Gastroesophageal sphincter (tissue), 4 donors: Measurements from ENCODE around the gene UBQLNL. TPM values are rescaled to one million over a fixed set of nuclear protein-coding genes. Genes with fewer than 3 reads are reported as not detected.

Source experiments
- ATAC-seq: fragments of 150-250 bp; one replicate; pipeline ENCODE4 v1.9.1; 2016; ENCODE audit warnings: mild to moderate bottlenecking, moderate library complexity
- H3K27ac ChIP-seq, 4 donors: fragments of 200-600 bp; sonication (generic) in 3 of 4; 1 replicate in 3 of 4; 2 replicates in 1 of 4; pipeline ENCODE4 v1.5.1; 2016 to 2019
- H3K27me3 ChIP-seq: fragments of 200-600 bp; sonication (generic); one replicate; pipeline ENCODE4 v1.5.1; 2019
- H3K36me3 ChIP-seq, 2 donors: fragments of 200-600 bp; sonication (generic); one replicate each; pipeline ENCODE4 v1.5.1; 2019; ENCODE audit warnings: control low read depth in 1 of 2
- H3K4me1 ChIP-seq, 3 donors: fragments of 200-600 bp; sonication (generic); 1 replicate in 2 of 3; 2 replicates in 1 of 3; pipeline ENCODE4 v1.5.1; 2016 to 2019; ENCODE audit warnings: control low read depth in 2 of 3
- H3K4me3 ChIP-seq, 2 donors: fragments of 200-600 bp; sonication (generic); one replicate each; pipeline ENCODE4 v1.5.1; 2019; ENCODE audit warnings: mild to moderate bottlenecking in 1 of 2, moderate library complexity in 1 of 2
- H3K9me3 ChIP-seq, 3 donors: fragments of 200-600 bp; sonication (generic); one replicate each; pipeline ENCODE4 v1.5.1; 2017 to 2019; ENCODE audit warnings: control low read depth in 2 of 3
- EP300 ChIP-seq: sonication (generic); formaldehyde crosslinking; IDR thresholded peaks from one replicate; pipeline ENCODE4 v1.6.1; 2017; ENCODE audit warnings: antibody characterized with exemption, mild to moderate bottlenecking
- POLR2A ChIP-seq, 2 donors: fragments of 450-650 bp; IDR thresholded peaks; one replicate each; pipeline ENCODE4 v1.6.1; 2017; ENCODE audit warnings: antibody characterized with exemption in 2 of 2, mild to moderate bottlenecking in 2 of 2, moderate library complexity in 1 of 2
- POLR2AphosphoS5 ChIP-seq: sonication (generic); formaldehyde crosslinking; IDR thresholded peaks from one replicate; pipeline ENCODE4 v1.6.1; 2017; ENCODE audit warnings: antibody characterized with exemption
- WGBS, 2 donors: methylation state at CpG; one replicate each; pipeline ENCODE4 v1.1.5; 2018; ENCODE audit warnings: low coverage in 1 of 2; 5-methylcytosine and 5-hydroxymethylcytosine counted together
- total RNA-seq, 4 donors: library from RNA; depleted of rRNA; stranded (reverse); fragments of >200 nt; gene quantifications; one replicate each; pipeline ENCODE4 v1.1.0, GENCODE V29; 2016
- TF ChIP-seq, protein P1 (sequence below), 4 experiments: fragments of 200-600 bp in 2 of 4; fragments of 450-650 bp in 2 of 4; sonication (generic) in 1 of 4; IDR thresholded peaks; one replicate each; pipeline ENCODE4 v1.5.1; 2017 to 2019; ENCODE audit warnings: antibody characterized with exemption in 4 of 4, mild to moderate bottlenecking in 2 of 4, moderate library complexity in 2 of 4

UBQLNL gene
- total RNA-seq, 4 donors from 2014 or later, result 0.27 to 0.62 (median 0.31) TPM; not detected in 1

GRCh38 chr11:5553343-5553742, 36.8 kb upstream of the UBQLNL start:
- Histone ChIP-seq H3K36me3 (no peaks in the 10 kb centered on the region), H3K4me1 (no peaks in the 10 kb centered on the region), H3K27me3 (no peaks in the 10 kb centered on the region), H3K27ac (no peak overlapping the region), H3K4me3 (no peak overlapping the region), H3K9me3 (no peaks in the 10 kb centered on the region)
- no peak for ATAC-seq
- TF ChIP-seq EP300, result no peak
- no peak for TF ChIP-seq POLR2A (IDR thresholded peaks at IDR 0.05)
- TF ChIP-seq, protein P1, sequence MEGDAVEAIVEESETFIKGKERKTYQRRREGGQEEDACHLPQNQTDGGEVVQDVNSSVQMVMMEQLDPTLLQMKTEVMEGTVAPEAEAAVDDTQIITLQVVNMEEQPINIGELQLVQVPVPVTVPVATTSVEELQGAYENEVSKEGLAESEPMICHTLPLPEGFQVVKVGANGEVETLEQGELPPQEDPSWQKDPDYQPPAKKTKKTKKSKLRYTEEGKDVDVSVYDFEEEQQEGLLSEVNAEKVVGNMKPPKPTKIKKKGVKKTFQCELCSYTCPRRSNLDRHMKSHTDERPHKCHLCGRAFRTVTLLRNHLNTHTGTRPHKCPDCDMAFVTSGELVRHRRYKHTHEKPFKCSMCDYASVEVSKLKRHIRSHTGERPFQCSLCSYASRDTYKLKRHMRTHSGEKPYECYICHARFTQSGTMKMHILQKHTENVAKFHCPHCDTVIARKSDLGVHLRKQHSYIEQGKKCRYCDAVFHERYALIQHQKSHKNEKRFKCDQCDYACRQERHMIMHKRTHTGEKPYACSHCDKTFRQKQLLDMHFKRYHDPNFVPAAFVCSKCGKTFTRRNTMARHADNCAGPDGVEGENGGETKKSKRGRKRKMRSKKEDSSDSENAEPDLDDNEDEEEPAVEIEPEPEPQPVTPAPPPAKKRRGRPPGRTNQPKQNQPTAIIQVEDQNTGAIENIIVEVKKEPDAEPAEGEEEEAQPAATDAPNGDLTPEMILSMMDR (IDR thresholded peaks at IDR 0.05), result no peak
- TF ChIP-seq POLR2AphosphoS5, result no peak

GRCh38 chr11:5550440-5551095, 34.1 kb upstream of the UBQLNL start:
- Histone ChIP-seq H3K4me3 (no peak overlapping the region), H3K27me3 (no peaks in the 10 kb centered on the region), H3K36me3 (no peaks in the 10 kb centered on the region), H3K27ac (no peak overlapping the region), H3K4me1 (no peaks in the 10 kb centered on the region), H3K9me3 (no peaks in the 10 kb centered on the region)
- WGBS, 2 donors, result 68 to 81% methylated on average over 5 of the region's 5 CpGs
- TF ChIP-seq POLR2AphosphoS5 (no peak), POLR2A (IDR thresholded peaks at IDR 0.05) (no peak), EP300 (no peak)
- TF ChIP-seq, protein P1 (IDR thresholded peaks at IDR 0.05), result no peak
- no peak for ATAC-seq

DNA sequence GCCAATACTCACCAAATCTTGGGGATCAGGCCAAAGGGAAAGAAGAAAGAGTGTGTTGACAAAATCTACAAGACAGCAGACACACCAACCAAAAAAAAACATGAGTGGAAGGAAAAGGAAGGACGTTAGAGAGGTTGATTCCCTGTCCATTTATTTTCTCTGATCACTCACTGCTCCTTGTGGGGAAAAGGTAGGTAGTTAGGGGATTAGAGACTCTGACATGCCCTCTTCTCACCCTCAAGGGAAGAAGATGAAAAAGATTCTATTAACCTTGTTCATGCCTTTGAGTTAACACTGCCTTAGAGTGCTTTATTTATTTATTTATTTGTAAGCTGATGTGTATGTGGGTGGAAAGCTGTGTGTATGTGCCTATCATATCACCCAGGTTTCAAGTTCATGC, 31.9 kb upstream of the UBQLNL start, which contains the start of gene OR52H1:
Gene OR52H1, minus strand, starts transcription at position 101 of the 400 bp plus-strand sequence. CDS start 3,035 bp downstream, outside the sequence.
- ATAC-seq, result no peak
- Histone ChIP-seq H3K9me3 (no peaks in the 10 kb centered on the region), H3K4me1 (no peaks in the 10 kb centered on the region), H3K27me3 (no peaks in the 10 kb centered on the region), H3K27ac (no peak within 1 kb of the TSS), H3K4me3 (no peak within 1 kb of the TSS), H3K36me3 (no peaks in the 10 kb centered on the region)
- TF ChIP-seq POLR2A (IDR thresholded peaks at IDR 0.05), result no peak
- no peak for TF ChIP-seq POLR2AphosphoS5
- TF ChIP-seq, protein P1 (IDR thresholded peaks at IDR 0.05), result no peak
- TF ChIP-seq EP300, result no peak
- 38 to 43% methylated on average over 1 of the region's 1 CpG for WGBS, 2 donors

GRCh38 chr11:5547982-5548381, 31.5 kb upstream of the UBQLNL start:
- Histone ChIP-seq H3K27ac (no peak overlapping the region), H3K27me3 (no peaks in the 10 kb centered on the region), H3K4me1 (no peaks in the 10 kb centered on the region), H3K36me3 (no peaks in the 10 kb centered on the region), H3K4me3 (no peak overlapping the region), H3K9me3 (no peaks in the 10 kb centered on the region)
- WGBS, 2 donors, result 100% methylated on average over 1 of the region's 1 CpG
- ATAC-seq, result no peak
- no peak for TF ChIP-seq POLR2A (IDR thresholded peaks at IDR 0.05)
- no peak for TF ChIP-seq POLR2AphosphoS5
- TF ChIP-seq EP300, result no peak
- TF ChIP-seq, protein P1 (IDR thresholded peaks at IDR 0.05), result no peak

- H3K27me3 ChIP-seq, result no peaks in the 10 kb centered on the region
- H3K4me1 ChIP-seq, result no peaks in the 10 kb centered on the region
- no peaks in the 10 kb centered on the region for H3K36me3 ChIP-seq
- H3K4me3 ChIP-seq, result no peak overlapping the region
- ATAC-seq, result no peak
- H3K27ac ChIP-seq, result no peak overlapping the region
- TF ChIP-seq POLR2A (IDR thresholded peaks at IDR 0.05) (no peak), POLR2AphosphoS5 (no peak), EP300 (no peak)
- TF ChIP-seq, protein P1 (IDR thresholded peaks at IDR 0.05), result no peak
- H3K9me3 ChIP-seq, result no peaks in the 10 kb centered on the region
- 73 to 85% methylated on average over 3 of the region's 3 CpGs for WGBS, 2 donors
Measured at GRCh38 chr11:5546457-5546856, 30.0 kb upstream of the UBQLNL start.
